Neural cell (in vitro differentiated cells): Measurements from ENCODE around the gene GABBR2. TPM values are rescaled to one million over a fixed set of nuclear protein-coding genes. Genes with fewer than 3 reads are reported as not detected.

Experiments used
- H2AFZ ChIP-seq: fragments of 200-600, 300-800 bp; sonication (generic), shearing (Covaris generic); 2 replicates; pipeline ENCODE4 v1.6.0; 2014; ENCODE audit warnings: low read depth, mild to moderate bottlenecking, antibody characterized with exemption, low read length, moderate library complexity
- H3F3A ChIP-seq: fragments of 200-600 bp; shearing (Covaris generic); 2 replicates; pipeline ENCODE4 v1.6.1; 2016; ENCODE audit warnings: mild to moderate bottlenecking, moderate library complexity, mixed read lengths, antibody characterized with exemption, low read length; ENCODE audit not compliant: insufficient read depth, poor library complexity, severe bottlenecking
- H3K27ac ChIP-seq: fragments of 200-600, 300-800 bp; sonication (generic), shearing (Covaris generic); 2 replicates; pipeline ENCODE4 v1.5.1; 2014; ENCODE audit warnings: mild to moderate bottlenecking, low read length, moderate library complexity
- H3K27me3 ChIP-seq: fragments of 300-800, 200-600 bp; sonication (generic), shearing (Covaris generic); 2 replicates; pipeline ENCODE4 v1.6.0; 2014; ENCODE audit warnings: mild to moderate bottlenecking, low read depth, low read length, moderate library complexity; ENCODE audit not compliant: insufficient read depth
- H3K36me3 ChIP-seq: fragments of 300-800, 200-600 bp; sonication (generic), shearing (Covaris generic); 2 replicates; pipeline ENCODE4 v1.5.1; 2014; ENCODE audit warnings: mild to moderate bottlenecking, antibody characterized with exemption, low read length, moderate library complexity; ENCODE audit not compliant: insufficient read depth
- H3K4me2 ChIP-seq: fragments of 300-800, 200-600 bp; sonication (generic), shearing (Covaris generic); 2 replicates; pipeline ENCODE4 v1.6.0; 2014; ENCODE audit warnings: mild to moderate bottlenecking, low read length
- H3K4me3 ChIP-seq: fragments of 300-800, 200-600 bp; sonication (generic), shearing (Covaris generic); 2 replicates; pipeline ENCODE4 v1.5.1; 2014; ENCODE audit warnings: mild to moderate bottlenecking, low read length, moderate library complexity
- H3K79me2 ChIP-seq: fragments of 200-600 bp; shearing (Covaris generic); replicated peaks from 2 replicates; pipeline ENCODE4 v1.6.0; 2014; ENCODE audit warnings: mild to moderate bottlenecking, low read length, moderate library complexity; ENCODE audit not compliant: insufficient read depth
- H3K9ac ChIP-seq: fragments of 300-800, 200-600 bp; sonication (generic), shearing (Covaris generic); 2 replicates; pipeline ENCODE4 v1.6.1; 2016; ENCODE audit warnings: mild to moderate bottlenecking, low read length, mixed read lengths
- H3K9me2 ChIP-seq: fragments of 200-600 bp; shearing (Covaris generic); 2 replicates; pipeline ENCODE4 v1.6.1; 2016; ENCODE audit warnings: mild to moderate bottlenecking, low read length, mixed read lengths; ENCODE audit not compliant: insufficient read depth
- H3K9me3 ChIP-seq: fragments of 200-600, 300-800 bp; sonication (generic), shearing (Covaris generic); 2 replicates; pipeline ENCODE4 v1.6.1; 2016; ENCODE audit warnings: mild to moderate bottlenecking, mixed run types, low read length, moderate library complexity, mixed read lengths
- H4K20me1 ChIP-seq: fragments of 200-600 bp; shearing (Covaris generic); 2 replicates; pipeline ENCODE4 v1.6.1; 2016; ENCODE audit warnings: mild to moderate bottlenecking, mixed run types; ENCODE audit not compliant: insufficient read depth
- EP300 ChIP-seq: fragments of 450-650 bp; conservative IDR thresholded peaks from 2 replicates; pipeline ENCODE4 v1.6.1; 2014; ENCODE audit warnings: antibody characterized with exemption, mild to moderate bottlenecking, moderate library complexity; ENCODE audit not compliant: poor library complexity, severe bottlenecking
- EZH2 ChIP-seq: fragments of 200-600, 300-800 bp; shearing (Covaris generic), sonication (generic); IDR thresholded peaks from 2 replicates; pipeline ENCODE4 v1.6.1; 2014; ENCODE audit warnings: antibody characterized with exemption, low read length, borderline replicate concordance, mild to moderate bottlenecking; ENCODE audit not compliant: insufficient read depth, poor library complexity, severe bottlenecking
- MXI1 ChIP-seq: fragments of 450-650 bp; conservative IDR thresholded peaks from 2 replicates; pipeline ENCODE4 v1.6.1; 2014; ENCODE audit warnings: antibody characterized with exemption, mild to moderate bottlenecking; ENCODE audit not compliant: poor library complexity, severe bottlenecking
- POLR2AphosphoS5 ChIP-seq: IDR thresholded peaks from 2 replicates; pipeline ENCODE4 v1.6.1; 2012
- RAD21 ChIP-seq: fragments of 450-650 bp; conservative IDR thresholded peaks from 2 replicates; pipeline ENCODE4 v1.6.1; 2014; ENCODE audit warnings: antibody characterized with exemption, mild to moderate bottlenecking, moderate library complexity
- SMC3 ChIP-seq: fragments of 450-650 bp; conservative IDR thresholded peaks from 2 replicates; pipeline ENCODE4 v1.6.1; 2014; ENCODE audit warnings: antibody characterized with exemption, mild to moderate bottlenecking, moderate library complexity; ENCODE audit not compliant: poor library complexity
- TAF1 ChIP-seq: IDR thresholded peaks from 2 replicates; pipeline ENCODE4 v1.6.1; 2012; ENCODE audit warnings: low read depth
- polyA plus RNA-seq: library from polyadenylated mRNA; depleted of rRNA; stranded (reverse); fragments of >200 nt; gene quantifications from 2 replicates; pipeline ENCODE4 v1.2.3, GENCODE V29; 2014
- TF ChIP-seq, protein P1 (sequence below): IDR thresholded peaks from 2 replicates; pipeline ENCODE4 v1.6.1; 2012; ENCODE audit warnings: borderline replicate concordance
- TF ChIP-seq, protein P2 (sequence below): fragments of 450-650 bp; IDR thresholded peaks from 2 replicates; pipeline ENCODE4 v1.5.1; 2014; ENCODE audit warnings: antibody characterized with exemption, mild to moderate bottlenecking, moderate library complexity; ENCODE audit not compliant: poor library complexity, severe bottlenecking

GABBR2 gene
- polyA plus RNA-seq, 1 donor from 2014 or later = 7.1 TPM

DNA sequence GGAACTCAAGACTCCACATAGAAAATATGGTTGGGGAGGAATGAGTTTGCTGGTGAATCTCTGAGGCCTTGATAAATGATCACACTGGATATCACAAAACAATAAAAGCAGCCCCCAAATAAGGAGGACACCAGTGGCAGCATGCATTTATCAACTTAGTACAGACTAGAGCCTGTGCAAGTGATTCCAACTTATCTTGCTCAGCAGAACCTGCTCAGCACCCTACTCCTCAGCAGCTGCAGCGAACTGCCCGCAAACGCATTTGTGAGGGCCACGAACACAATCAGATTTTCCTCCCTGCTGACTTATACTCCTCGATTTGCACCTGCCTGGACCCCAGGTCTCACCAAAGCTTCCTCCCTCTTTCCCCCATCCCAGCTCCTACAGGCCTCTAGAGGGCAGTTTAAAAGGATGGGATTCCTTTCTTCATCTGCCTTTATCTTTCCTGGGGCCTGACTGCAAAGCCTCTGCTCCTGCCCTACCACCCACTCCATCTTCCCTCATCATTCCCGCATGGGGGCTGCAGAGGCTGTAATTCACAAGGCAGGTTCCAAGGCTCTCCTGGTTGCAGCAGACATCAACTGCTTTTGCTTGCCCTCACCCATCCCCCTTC is 46.4 kb upstream of the GABBR2 start:
- no peak for TF ChIP-seq RAD21
- TF ChIP-seq POLR2AphosphoS5 = no peak
- TF ChIP-seq EP300 = no peak
- TF ChIP-seq SMC3 = no peak
- Histone ChIP-seq H3K4me2 (no peak overlapping the region), H3K4me3 (no peak overlapping the region), H3K79me2 (no peaks in the 10 kb centered on the region), H4K20me1 (no peaks in the 10 kb centered on the region), H3K9ac (no peak overlapping the region), H3K36me3 (no peaks in the 10 kb centered on the region), H3F3A (no peaks in the 10 kb centered on the region), H2AFZ (no peak overlapping the region), H3K9me3 (peaks cover 4% of the 10 kb centered on the region), H3K27ac (no peak overlapping the region), H3K9me2 (no peaks in the 10 kb centered on the region), H3K27me3 (no peaks in the 10 kb centered on the region)

DNA sequence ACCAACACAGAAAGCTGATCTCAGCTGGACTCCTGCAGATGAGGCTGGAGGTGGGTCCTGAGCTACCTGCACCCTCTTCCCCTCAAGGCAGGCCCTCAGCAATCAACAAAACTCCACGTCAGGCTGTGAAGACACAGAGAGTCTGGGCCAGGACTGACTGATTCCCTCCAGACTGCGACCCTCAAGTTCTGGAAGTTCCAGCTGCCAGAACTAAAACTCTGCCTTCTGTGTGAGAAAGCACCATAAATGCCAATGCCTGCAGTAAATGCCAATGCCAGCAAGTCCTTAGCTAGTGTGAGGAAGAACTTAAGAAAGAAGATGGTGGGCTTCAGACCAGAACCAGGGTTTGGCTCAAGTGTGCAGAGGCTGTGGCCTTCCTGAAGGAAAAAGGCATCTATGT is 42.5 kb upstream of the GABBR2 start:
- Histone ChIP-seq H3K9me2 (no peaks in the 10 kb centered on the region), H3F3A (no peaks in the 10 kb centered on the region), H3K36me3 (no peaks in the 10 kb centered on the region), H3K27me3 (no peaks in the 10 kb centered on the region), H3K27ac (no peak overlapping the region), H3K4me3 (no peak overlapping the region), H2AFZ (no peak overlapping the region), H4K20me1 (no peaks in the 10 kb centered on the region), H3K9me3 (no peaks in the 10 kb centered on the region), H3K79me2 (no peaks in the 10 kb centered on the region), H3K9ac (no peak overlapping the region), H3K4me2 (no peak overlapping the region)
- TF ChIP-seq TAF1 = no peak
- TF ChIP-seq MXI1 = no peak
- TF ChIP-seq, protein P1, sequence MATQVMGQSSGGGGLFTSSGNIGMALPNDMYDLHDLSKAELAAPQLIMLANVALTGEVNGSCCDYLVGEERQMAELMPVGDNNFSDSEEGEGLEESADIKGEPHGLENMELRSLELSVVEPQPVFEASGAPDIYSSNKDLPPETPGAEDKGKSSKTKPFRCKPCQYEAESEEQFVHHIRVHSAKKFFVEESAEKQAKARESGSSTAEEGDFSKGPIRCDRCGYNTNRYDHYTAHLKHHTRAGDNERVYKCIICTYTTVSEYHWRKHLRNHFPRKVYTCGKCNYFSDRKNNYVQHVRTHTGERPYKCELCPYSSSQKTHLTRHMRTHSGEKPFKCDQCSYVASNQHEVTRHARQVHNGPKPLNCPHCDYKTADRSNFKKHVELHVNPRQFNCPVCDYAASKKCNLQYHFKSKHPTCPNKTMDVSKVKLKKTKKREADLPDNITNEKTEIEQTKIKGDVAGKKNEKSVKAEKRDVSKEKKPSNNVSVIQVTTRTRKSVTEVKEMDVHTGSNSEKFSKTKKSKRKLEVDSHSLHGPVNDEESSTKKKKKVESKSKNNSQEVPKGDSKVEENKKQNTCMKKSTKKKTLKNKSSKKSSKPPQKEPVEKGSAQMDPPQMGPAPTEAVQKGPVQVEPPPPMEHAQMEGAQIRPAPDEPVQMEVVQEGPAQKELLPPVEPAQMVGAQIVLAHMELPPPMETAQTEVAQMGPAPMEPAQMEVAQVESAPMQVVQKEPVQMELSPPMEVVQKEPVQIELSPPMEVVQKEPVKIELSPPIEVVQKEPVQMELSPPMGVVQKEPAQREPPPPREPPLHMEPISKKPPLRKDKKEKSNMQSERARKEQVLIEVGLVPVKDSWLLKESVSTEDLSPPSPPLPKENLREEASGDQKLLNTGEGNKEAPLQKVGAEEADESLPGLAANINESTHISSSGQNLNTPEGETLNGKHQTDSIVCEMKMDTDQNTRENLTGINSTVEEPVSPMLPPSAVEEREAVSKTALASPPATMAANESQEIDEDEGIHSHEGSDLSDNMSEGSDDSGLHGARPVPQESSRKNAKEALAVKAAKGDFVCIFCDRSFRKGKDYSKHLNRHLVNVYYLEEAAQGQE = no peak
- TF ChIP-seq, protein P2, sequence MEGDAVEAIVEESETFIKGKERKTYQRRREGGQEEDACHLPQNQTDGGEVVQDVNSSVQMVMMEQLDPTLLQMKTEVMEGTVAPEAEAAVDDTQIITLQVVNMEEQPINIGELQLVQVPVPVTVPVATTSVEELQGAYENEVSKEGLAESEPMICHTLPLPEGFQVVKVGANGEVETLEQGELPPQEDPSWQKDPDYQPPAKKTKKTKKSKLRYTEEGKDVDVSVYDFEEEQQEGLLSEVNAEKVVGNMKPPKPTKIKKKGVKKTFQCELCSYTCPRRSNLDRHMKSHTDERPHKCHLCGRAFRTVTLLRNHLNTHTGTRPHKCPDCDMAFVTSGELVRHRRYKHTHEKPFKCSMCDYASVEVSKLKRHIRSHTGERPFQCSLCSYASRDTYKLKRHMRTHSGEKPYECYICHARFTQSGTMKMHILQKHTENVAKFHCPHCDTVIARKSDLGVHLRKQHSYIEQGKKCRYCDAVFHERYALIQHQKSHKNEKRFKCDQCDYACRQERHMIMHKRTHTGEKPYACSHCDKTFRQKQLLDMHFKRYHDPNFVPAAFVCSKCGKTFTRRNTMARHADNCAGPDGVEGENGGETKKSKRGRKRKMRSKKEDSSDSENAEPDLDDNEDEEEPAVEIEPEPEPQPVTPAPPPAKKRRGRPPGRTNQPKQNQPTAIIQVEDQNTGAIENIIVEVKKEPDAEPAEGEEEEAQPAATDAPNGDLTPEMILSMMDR = no peak
- TF ChIP-seq RAD21 = no peak
- no peak for TF ChIP-seq POLR2AphosphoS5

DNA sequence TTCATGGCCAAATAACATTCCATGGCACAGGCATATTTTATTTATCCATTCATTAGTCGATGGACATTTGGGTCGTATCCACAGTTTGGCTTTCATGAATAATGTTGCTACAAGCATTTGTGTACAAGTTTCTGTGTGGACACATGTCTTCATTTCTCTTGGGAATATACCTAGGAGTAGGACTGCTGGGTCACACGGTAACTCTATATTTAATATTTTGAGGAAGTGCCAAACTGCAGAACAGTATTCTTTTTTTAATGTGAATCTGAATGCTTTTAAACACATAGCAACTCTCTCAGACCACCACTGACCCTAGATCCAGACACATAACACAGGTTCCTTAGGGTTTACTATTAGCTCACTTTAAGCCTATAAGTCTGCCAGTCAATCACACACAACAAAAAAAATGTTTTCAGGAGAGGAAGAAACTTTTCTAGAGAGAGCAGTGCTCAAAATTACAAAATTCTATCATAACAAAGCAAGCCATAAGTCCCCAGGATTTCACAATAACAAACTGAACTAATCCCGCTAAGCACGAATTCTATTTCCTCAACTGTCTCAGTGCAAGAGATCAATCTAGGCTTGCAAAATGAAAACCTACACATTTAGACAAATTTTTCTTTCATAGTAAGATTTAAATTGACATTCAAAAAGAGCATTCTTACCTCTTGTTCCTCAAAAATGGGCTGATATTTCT is 41.8 kb upstream of the GABBR2 start:
- H3K36me3 ChIP-seq = no peaks in the 10 kb centered on the region
- no peaks in the 10 kb centered on the region for H3K9me2 ChIP-seq
- H2AFZ ChIP-seq = no peak overlapping the region
- no peak overlapping the region for H3K27ac ChIP-seq
- no peaks in the 10 kb centered on the region for H4K20me1 ChIP-seq
- H3K79me2 ChIP-seq = no peaks in the 10 kb centered on the region
- H3K4me2 ChIP-seq = no peak overlapping the region
- H3K4me3 ChIP-seq = no peak overlapping the region
- no peak overlapping the region for H3K9ac ChIP-seq
- H3F3A ChIP-seq = no peaks in the 10 kb centered on the region
- no peaks in the 10 kb centered on the region for H3K9me3 ChIP-seq
- TF ChIP-seq POLR2AphosphoS5 (no peak), EP300 (no peak), MXI1 (no peak), SMC3 (no peak), TAF1 (no peak), EZH2 (no peak), RAD21 (no peak)
- TF ChIP-seq, protein P2 = no peak
- H3K27me3 ChIP-seq = no peaks in the 10 kb centered on the region
